GM12801 (cell line): Measurements from ENCODE around the gene EFS.

Experiments
- TF ChIP-seq, protein P1 (sequence below): IDR thresholded peaks from one replicate; pipeline ENCODE4 v1.5.1; 2011; ENCODE audit warnings: control low read depth; ENCODE audit not compliant: insufficient read length; ENCODE audit errors: extremely low read depth

The EFS gene

DNA sequence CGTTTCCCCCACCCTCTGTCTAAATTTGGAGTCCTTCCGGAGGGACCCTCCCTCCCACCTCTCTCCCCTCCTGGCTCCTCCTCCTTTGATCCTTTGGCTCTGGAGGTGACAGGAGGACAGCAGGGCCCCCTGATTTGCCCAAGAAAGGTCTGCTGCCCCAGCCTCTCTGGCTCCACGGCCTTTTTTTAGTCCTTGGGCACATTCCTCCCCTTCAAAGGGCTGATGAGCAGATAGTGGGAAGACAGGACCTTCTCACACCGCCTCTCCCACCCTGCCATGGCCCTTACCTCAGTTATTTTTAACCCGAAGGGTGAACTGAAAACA is 43.3 kb upstream of the EFS start:
- TF ChIP-seq, protein P1, sequence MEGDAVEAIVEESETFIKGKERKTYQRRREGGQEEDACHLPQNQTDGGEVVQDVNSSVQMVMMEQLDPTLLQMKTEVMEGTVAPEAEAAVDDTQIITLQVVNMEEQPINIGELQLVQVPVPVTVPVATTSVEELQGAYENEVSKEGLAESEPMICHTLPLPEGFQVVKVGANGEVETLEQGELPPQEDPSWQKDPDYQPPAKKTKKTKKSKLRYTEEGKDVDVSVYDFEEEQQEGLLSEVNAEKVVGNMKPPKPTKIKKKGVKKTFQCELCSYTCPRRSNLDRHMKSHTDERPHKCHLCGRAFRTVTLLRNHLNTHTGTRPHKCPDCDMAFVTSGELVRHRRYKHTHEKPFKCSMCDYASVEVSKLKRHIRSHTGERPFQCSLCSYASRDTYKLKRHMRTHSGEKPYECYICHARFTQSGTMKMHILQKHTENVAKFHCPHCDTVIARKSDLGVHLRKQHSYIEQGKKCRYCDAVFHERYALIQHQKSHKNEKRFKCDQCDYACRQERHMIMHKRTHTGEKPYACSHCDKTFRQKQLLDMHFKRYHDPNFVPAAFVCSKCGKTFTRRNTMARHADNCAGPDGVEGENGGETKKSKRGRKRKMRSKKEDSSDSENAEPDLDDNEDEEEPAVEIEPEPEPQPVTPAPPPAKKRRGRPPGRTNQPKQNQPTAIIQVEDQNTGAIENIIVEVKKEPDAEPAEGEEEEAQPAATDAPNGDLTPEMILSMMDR, result no peak

GRCh38 chr14:23407516-23408306 is 42.7 kb upstream of the EFS start, which contains the start of gene MYH6:
MYH6 (minus strand) TSS chr14:23408273; CDS start chr14:23407223, 1,050 bp downstream.
- TF ChIP-seq, protein P1, result no peak

- TF ChIP-seq, protein P1, result no peak
These were observed 41.9 kb upstream of the EFS start for GRCh38 chr14:23406725-23407355.

DNA sequence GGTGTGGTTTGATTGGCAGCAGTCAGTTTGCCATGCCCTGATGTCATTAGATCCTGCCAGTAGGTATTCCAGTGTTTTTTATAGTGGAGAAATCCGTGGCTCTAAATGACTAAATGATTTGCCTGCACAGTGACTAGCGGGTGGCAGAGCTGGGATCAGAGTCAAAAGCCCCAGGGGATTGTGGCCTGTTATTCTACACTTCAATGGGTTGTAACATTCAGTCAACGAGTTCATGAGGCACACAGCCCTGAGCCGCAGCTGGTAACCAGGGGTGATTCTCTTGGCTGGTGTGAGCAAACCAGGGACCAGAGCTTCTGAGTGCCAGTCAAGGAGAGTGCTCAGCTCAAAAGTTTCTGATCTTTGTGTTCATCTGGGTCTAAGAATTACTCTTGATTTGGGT is 41.3 kb upstream of the EFS start:
- TF ChIP-seq, protein P1, result no peak

- TF ChIP-seq, protein P1, result no peak
These were observed 40.6 kb upstream of the EFS start for GRCh38 chr14:23405516-23406025.

- TF ChIP-seq, protein P1, result no peak
These were observed 40.1 kb upstream of the EFS start for GRCh38 chr14:23405096-23405495.

DNA sequence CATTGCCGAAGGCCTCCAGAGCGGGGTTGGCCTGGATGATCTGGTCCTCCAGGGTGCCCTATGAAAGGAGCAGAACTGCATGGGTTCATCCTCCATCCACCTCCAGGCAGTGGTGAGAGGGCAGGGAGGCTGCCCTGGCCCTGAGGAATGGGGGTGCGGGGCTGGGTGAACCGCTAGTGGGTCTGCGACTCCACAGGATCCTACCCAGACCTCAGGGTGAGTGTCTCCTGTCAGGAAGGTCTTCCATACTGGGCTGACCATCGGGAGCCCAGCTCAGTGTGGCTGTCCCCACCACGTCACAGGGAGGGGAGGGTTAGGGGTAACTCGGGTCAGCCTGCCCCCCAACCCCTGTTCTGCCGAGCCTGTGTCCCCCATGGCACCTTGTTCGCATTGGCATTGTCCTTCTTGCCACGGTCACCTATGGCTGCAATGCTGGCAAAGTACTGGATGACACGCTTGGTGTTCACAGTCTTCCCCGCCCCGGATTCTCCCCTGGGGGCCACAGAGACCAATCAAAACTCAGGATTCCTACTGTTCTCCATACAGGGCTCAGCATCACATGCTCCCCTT is 39.4 kb upstream of the EFS start:
- TF ChIP-seq, protein P1, result no peak
